GM23338 (cell line): ENCODE results near the gene ABCA1. TPM values are rescaled to one million over a fixed set of nuclear protein-coding genes. Genes with fewer than 3 reads are reported as not detected.
A peak's percentile ranks its signal among the peaks of the same experiment; 100 is the strongest.
"Not testable (repeated sequence)": the region's sequence is repeated elsewhere in the genome, so short reads cannot be mapped to it uniquely, and the experiment has no call there.

Experiments used
- ATAC-seq: fragments of 200-7000 bp; cut with Tn5 transposase; 3 replicates; pipeline ENCODE4 v1.9.1; 2020
- DNase-seq: peaks from one replicate; pipeline ENCODE4 v3.0.0-alpha.2; 2015; ENCODE audit warnings: low spot score
- H2AFZ ChIP-seq: fragments of 200-600 bp; sonication (generic); 2 replicates; pipeline ENCODE4 v1.8.0; 2016; ENCODE audit warnings: antibody characterized with exemption, mild to moderate bottlenecking, moderate library complexity
- H3F3A ChIP-seq: fragments of 200-600 bp; sonication (generic); replicated peaks from 2 replicates; pipeline ENCODE4 v1.8.0; 2017; ENCODE audit warnings: antibody characterized with exemption, mixed run types, low read depth
- H3K27ac ChIP-seq: fragments of 200-600 bp; sonication (generic); 2 replicates; pipeline ENCODE4 v1.6.1; 2016; ENCODE audit warnings: low read depth
- H3K27me3 ChIP-seq: fragments of 200-600 bp; sonication (generic); 2 replicates; pipeline ENCODE4 v1.8.0; 2016; ENCODE audit warnings: mild to moderate bottlenecking, mixed run types, moderate library complexity; ENCODE audit not compliant: insufficient read depth
- H3K36me3 ChIP-seq: fragments of 200-600 bp; sonication (generic); 2 replicates; pipeline ENCODE4 v1.8.0; 2016; ENCODE audit warnings: mild to moderate bottlenecking; ENCODE audit not compliant: insufficient read depth
- H3K4me1 ChIP-seq: fragments of 200-600 bp; sonication (generic); 2 replicates; pipeline ENCODE4 v1.8.0; 2016; ENCODE audit warnings: mild to moderate bottlenecking, moderate library complexity; ENCODE audit not compliant: insufficient read depth
- H3K4me2 ChIP-seq: fragments of 200-600 bp; sonication (generic); 2 replicates; pipeline ENCODE4 v1.7.1; 2017; ENCODE audit warnings: mixed run types
- H3K4me3 ChIP-seq: fragments of 200-600 bp; sonication (generic); 2 replicates; pipeline ENCODE4 v1.6.1; 2016; ENCODE audit warnings: mixed run types
- H3K79me2 ChIP-seq: fragments of 200-600 bp; sonication (generic); replicated peaks from 2 replicates; pipeline ENCODE4 v1.8.0; 2017; ENCODE audit warnings: mild to moderate bottlenecking; ENCODE audit not compliant: insufficient read depth
- H3K9me2 ChIP-seq: fragments of 200-600 bp; sonication (generic); 2 replicates; pipeline ENCODE4 v1.8.0; 2017; ENCODE audit not compliant: insufficient read depth
- H4K20me1 ChIP-seq: fragments of 200-600 bp; sonication (generic); replicated peaks from 2 replicates; pipeline ENCODE4 v1.8.0; 2017; ENCODE audit warnings: mild to moderate bottlenecking; ENCODE audit not compliant: insufficient read depth
- H3K27ac Mint-ChIP-seq: 2 replicates; pipeline ENCODE4 v1.8.0; 2020; ENCODE audit warnings: inconsistent platforms, mild to moderate bottlenecking, moderate library complexity, mixed read lengths
- H3K27me3 Mint-ChIP-seq: 3 replicates; pipeline ENCODE4 v1.8.0; 2022; ENCODE audit warnings: low read depth, mild to moderate bottlenecking, moderate library complexity, mixed read lengths, inconsistent platforms; ENCODE audit not compliant: insufficient read depth, poor library complexity
- H3K36me3 Mint-ChIP-seq: 3 replicates; pipeline ENCODE4 v1.8.0; 2021; ENCODE audit warnings: low read depth, mild to moderate bottlenecking, inconsistent platforms, moderate library complexity, mixed read lengths
- H3K4me1 Mint-ChIP-seq: 3 replicates; pipeline ENCODE4 v1.8.0; 2020; ENCODE audit warnings: mild to moderate bottlenecking, inconsistent platforms, mixed read lengths
- H3K4me3 Mint-ChIP-seq: 3 replicates; pipeline ENCODE4 v1.8.0; 2021; ENCODE audit warnings: moderate library complexity, mild to moderate bottlenecking, inconsistent platforms, mixed read lengths
- H3K9me3 Mint-ChIP-seq: 3 replicates; pipeline ENCODE4 v1.8.0; 2020; ENCODE audit warnings: moderate library complexity, mild to moderate bottlenecking, inconsistent platforms, mixed read lengths
- CREB1 ChIP-seq: fragments of 250-450 bp; sonication (Bioruptor Pico); IDR thresholded peaks from 2 replicates; pipeline ENCODE4 v1.5.0; 2020; ENCODE audit warnings: low read depth, mild to moderate bottlenecking, moderate library complexity
- EZH2phosphoT487 ChIP-seq: fragments of 200-600 bp; sonication (generic); IDR thresholded peaks from one replicate; pipeline ENCODE4 v1.8.1; 2018; ENCODE audit warnings: antibody characterized with exemption; ENCODE audit not compliant: unreplicated experiment
- JUNB ChIP-seq: IDR thresholded peaks from one replicate; pipeline ENCODE4 v1.6.1; 2016; ENCODE audit warnings: antibody characterized with exemption; ENCODE audit not compliant: unreplicated experiment
- POLR2AphosphoS5 ChIP-seq: IDR thresholded peaks from 2 replicates; pipeline ENCODE4 v1.6.1; 2016; ENCODE audit warnings: antibody characterized with exemption, low read depth
- REST ChIP-seq: IDR thresholded peaks from one replicate; pipeline ENCODE4 v1.6.1; 2018; ENCODE audit warnings: antibody characterized with exemption; ENCODE audit not compliant: unreplicated experiment
- ZNF114 ChIP-seq: fragments of 250-450 bp; sonication (Bioruptor Pico); IDR thresholded peaks from 2 replicates; pipeline ENCODE4 v1.5.0; 2020; ENCODE audit warnings: mild to moderate bottlenecking, moderate library complexity
- ZNF331 ChIP-seq: fragments of 250-450 bp; sonication (Bioruptor Pico); IDR thresholded peaks from 2 replicates; pipeline ENCODE4 v1.5.0; 2020; ENCODE audit warnings: low read depth, mild to moderate bottlenecking, moderate library complexity
- polyA plus RNA-seq: library from polyadenylated mRNA; unstranded; fragments of >200 nt; fragmentation: Nextera tagmentation; extraction: Ambion mirVana; gene quantifications from 2 replicates; pipeline ENCODE4 v1.2.1, GENCODE V29; 2016
- total RNA-seq: library from RNA; depleted of rRNA; stranded (reverse); fragments of >200 nt; shearing (Covaris generic); gene quantifications from 2 replicates; pipeline ENCODE4 v1.2.3, GENCODE V29; 2014
- TF ChIP-seq, protein P1 (sequence below): fragments of 250-450 bp; sonication (Bioruptor Pico); IDR thresholded peaks from 2 replicates; pipeline ENCODE4 v1.5.0; 2020; ENCODE audit warnings: mild to moderate bottlenecking, moderate library complexity

Gene ABCA1
- total and polyA plus RNA-seq, 2 experiments from 2014 or later = 1.4 to 2.8 TPM

- TF ChIP-seq, protein P1, sequence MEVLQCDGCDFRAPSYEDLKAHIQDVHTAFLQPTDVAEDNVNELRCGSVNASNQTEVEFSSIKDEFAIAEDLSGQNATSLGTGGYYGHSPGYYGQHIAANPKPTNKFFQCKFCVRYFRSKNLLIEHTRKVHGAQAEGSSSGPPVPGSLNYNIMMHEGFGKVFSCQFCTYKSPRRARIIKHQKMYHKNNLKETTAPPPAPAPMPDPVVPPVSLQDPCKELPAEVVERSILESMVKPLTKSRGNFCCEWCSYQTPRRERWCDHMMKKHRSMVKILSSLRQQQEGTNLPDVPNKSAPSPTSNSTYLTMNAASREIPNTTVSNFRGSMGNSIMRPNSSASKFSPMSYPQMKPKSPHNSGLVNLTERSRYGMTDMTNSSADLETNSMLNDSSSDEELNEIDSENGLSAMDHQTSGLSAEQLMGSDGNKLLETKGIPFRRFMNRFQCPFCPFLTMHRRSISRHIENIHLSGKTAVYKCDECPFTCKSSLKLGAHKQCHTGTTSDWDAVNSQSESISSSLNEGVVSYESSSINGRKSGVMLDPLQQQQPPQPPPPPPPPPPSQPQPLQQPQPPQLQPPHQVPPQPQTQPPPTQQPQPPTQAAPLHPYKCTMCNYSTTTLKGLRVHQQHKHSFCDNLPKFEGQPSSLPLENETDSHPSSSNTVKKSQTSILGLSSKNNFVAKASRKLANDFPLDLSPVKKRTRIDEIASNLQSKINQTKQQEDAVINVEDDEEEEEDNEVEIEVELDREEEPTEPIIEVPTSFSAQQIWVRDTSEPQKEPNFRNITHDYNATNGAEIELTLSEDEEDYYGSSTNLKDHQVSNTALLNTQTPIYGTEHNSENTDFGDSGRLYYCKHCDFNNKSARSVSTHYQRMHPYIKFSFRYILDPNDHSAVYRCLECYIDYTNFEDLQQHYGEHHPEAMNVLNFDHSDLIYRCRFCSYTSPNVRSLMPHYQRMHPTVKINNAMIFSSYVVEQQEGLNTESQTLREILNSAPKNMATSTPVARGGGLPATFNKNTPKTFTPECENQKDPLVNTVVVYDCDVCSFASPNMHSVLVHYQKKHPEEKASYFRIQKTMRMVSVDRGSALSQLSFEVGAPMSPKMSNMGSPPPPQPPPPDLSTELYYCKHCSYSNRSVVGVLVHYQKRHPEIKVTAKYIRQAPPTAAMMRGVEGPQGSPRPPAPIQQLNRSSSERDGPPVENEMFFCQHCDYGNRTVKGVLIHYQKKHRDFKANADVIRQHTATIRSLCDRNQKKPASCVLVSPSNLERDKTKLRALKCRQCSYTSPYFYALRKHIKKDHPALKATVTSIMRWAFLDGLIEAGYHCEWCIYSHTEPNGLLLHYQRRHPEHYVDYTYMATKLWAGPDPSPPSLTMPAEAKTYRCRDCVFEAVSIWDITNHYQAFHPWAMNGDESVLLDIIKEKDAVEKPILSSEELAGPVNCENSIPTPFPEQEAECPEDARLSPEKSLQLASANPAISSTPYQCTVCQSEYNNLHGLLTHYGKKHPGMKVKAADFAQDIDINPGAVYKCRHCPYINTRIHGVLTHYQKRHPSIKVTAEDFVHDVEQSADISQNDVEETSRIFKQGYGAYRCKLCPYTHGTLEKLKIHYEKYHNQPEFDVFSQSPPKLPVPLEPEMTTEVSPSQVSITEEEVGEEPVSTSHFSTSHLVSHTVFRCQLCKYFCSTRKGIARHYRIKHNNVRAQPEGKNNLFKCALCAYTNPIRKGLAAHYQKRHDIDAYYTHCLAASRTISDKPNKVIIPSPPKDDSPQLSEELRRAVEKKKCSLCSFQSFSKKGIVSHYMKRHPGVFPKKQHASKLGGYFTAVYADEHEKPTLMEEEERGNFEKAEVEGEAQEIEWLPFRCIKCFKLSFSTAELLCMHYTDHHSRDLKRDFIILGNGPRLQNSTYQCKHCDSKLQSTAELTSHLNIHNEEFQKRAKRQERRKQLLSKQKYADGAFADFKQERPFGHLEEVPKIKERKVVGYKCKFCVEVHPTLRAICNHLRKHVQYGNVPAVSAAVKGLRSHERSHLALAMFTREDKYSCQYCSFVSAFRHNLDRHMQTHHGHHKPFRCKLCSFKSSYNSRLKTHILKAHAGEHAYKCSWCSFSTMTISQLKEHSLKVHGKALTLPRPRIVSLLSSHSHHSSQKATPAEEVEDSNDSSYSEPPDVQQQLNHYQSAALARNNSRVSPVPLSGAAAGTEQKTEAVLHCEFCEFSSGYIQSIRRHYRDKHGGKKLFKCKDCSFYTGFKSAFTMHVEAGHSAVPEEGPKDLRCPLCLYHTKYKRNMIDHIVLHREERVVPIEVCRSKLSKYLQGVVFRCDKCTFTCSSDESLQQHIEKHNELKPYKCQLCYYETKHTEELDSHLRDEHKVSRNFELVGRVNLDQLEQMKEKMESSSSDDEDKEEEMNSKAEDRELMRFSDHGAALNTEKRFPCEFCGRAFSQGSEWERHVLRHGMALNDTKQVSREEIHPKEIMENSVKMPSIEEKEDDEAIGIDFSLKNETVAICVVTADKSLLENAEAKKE (CRISPR knock-in tag) = no peak
- TF ChIP-seq JUNB (no peak), CREB1 (no peak), POLR2AphosphoS5 (no peak), ZNF114 (no peak)
Measured at GRCh38 chr9:104899759-104900247, 28.2 kb downstream of the ABCA1 start (continued).

- H3K27me3 Mint-ChIP-seq, H3K36me3 ChIP-seq, H3K4me3 Mint-ChIP-seq: not testable (repeated sequence)
Measured at GRCh38 chr9:104898376-104898775, 29.6 kb downstream of the ABCA1 start.

DNA sequence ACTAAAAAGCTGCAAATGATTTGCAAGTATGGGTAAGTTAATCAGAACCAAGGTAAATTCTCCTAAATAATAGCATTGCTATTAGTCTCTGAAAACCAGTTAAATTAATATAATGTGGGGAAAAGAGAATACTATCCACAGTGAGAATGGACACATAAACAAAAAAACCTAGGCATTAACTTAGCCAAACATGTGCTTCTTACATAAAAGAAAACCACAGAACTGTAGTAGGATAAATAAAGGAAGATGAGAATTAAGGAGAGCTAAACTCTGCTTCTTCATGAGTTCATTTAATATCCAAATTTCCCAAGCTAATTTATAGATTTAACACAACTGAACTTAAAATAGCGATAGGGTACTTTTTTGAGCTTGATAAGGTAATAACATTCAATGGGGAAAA is 31.8 kb downstream of the ABCA1 start:
- DNase-seq = no peak
- no peaks in the 10 kb centered on the region for H3K36me3 ChIP-seq
- no peaks in the 10 kb centered on the region for H3K27me3 ChIP-seq
- H3K27me3 Mint-ChIP-seq = peaks cover 3% of the 10 kb centered on the region
- H3F3A ChIP-seq = no peaks in the 10 kb centered on the region
- H3K4me3 Mint-ChIP-seq = no peak overlapping the region
- no peaks in the 10 kb centered on the region; the same call in 1 of the 2 replicates for H3K79me2 ChIP-seq
- no peak overlapping the region for H3K4me2 ChIP-seq
- H2AFZ ChIP-seq = no peak overlapping the region
- H3K27ac Mint-ChIP-seq = no peak overlapping the region
- H3K27ac ChIP-seq = no peak overlapping the region
- H3K4me1 Mint-ChIP-seq = peaks cover 19% of the 10 kb centered on the region
- peaks cover 10% of the 10 kb centered on the region for H3K4me1 ChIP-seq
- no peaks in the 10 kb centered on the region for H3K9me3 Mint-ChIP-seq
- no peaks in the 10 kb centered on the region for H3K9me2 ChIP-seq
- 0 out of 3 replicates have a peak, but pooled peaks cover 3% of the 10 kb centered on the region for H3K36me3 Mint-ChIP-seq
- no peak for ATAC-seq
- no peak overlapping the region for H3K4me3 ChIP-seq
- H4K20me1 ChIP-seq = no peaks in the 10 kb centered on the region
- TF ChIP-seq EZH2phosphoT487 (no peak), REST (no peak), ZNF331 (CRISPR knock-in tag) (no peak)

More at GRCh38 chr9:104898376-104898775, 29.6 kb downstream of the ABCA1 start:
- H3K27me3 ChIP-seq, H4K20me1 ChIP-seq, H3K9me3 Mint-ChIP-seq, H3K4me2 ChIP-seq, H2AFZ ChIP-seq, H3K27ac ChIP-seq, DNase-seq, H3K4me3 ChIP-seq, H3F3A ChIP-seq, ATAC-seq, H3K9me2 ChIP-seq, H3K79me2 ChIP-seq, H3K36me3 Mint-ChIP-seq: not testable (repeated sequence)
- Mint-ChIP-seq H3K4me1 (peaks cover 25% of the 10 kb centered on the region), H3K27ac (0 out of 2 replicates have a peak overlapping the region, but pooled peaks have one; percentile 50)
- H3K4me1 ChIP-seq = peaks cover 12% of the 10 kb centered on the region
